Epithelial cell of proximal tubule (primary cell): ENCODE data around the gene RICTOR. TPM values are rescaled to one million over a fixed set of nuclear protein-coding genes. Genes with fewer than 3 reads are reported as not detected.

Experiments
- DNase-seq: peaks from one replicate; pipeline ENCODE4 v3.0.0-alpha.2; 2011; ENCODE audit warnings: low read depth
- H3K4me3 ChIP-seq: 2 replicates; pipeline ENCODE4 v1.5.1; 2011; ENCODE audit warnings: low read depth, mild to moderate bottlenecking, low read length
- total RNA-seq: library from RNA; depleted of rRNA; stranded (reverse); fragments of >200 nt; gene quantifications from 2 replicates; pipeline ENCODE4 v1.2.3, GENCODE V29; 2015
- TF ChIP-seq, protein P1 (sequence below): conservative IDR thresholded peaks from 2 replicates; pipeline ENCODE4 v1.5.1; 2012; ENCODE audit warnings: low read depth, mild to moderate bottlenecking, low read length

RICTOR gene
- total RNA-seq, 1 donor from 2014 or later = 13.8 TPM

DNA sequence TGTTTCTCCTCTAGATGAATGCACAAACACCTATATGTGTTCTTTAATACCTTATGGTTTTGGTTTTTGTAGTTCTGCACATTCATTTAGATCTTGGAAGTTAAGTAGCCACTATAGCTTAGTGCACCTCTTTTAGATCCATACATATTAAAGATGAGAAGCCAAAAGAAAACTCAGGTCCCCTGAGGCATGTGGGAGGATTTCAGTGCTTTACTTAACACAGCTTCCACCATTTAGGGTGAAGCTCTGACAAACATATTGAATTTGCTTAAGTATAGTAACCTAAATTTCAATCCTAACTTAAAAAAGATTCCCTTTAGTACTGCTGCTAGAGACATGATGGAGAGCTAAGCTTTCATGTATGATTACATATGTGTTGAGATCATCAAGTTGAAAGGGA is 25.6 kb upstream of the RICTOR start:
- DNase-seq = no peak
- TF ChIP-seq, protein P1, sequence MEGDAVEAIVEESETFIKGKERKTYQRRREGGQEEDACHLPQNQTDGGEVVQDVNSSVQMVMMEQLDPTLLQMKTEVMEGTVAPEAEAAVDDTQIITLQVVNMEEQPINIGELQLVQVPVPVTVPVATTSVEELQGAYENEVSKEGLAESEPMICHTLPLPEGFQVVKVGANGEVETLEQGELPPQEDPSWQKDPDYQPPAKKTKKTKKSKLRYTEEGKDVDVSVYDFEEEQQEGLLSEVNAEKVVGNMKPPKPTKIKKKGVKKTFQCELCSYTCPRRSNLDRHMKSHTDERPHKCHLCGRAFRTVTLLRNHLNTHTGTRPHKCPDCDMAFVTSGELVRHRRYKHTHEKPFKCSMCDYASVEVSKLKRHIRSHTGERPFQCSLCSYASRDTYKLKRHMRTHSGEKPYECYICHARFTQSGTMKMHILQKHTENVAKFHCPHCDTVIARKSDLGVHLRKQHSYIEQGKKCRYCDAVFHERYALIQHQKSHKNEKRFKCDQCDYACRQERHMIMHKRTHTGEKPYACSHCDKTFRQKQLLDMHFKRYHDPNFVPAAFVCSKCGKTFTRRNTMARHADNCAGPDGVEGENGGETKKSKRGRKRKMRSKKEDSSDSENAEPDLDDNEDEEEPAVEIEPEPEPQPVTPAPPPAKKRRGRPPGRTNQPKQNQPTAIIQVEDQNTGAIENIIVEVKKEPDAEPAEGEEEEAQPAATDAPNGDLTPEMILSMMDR = no peak
- H3K4me3 ChIP-seq = no peak overlapping the region

DNA sequence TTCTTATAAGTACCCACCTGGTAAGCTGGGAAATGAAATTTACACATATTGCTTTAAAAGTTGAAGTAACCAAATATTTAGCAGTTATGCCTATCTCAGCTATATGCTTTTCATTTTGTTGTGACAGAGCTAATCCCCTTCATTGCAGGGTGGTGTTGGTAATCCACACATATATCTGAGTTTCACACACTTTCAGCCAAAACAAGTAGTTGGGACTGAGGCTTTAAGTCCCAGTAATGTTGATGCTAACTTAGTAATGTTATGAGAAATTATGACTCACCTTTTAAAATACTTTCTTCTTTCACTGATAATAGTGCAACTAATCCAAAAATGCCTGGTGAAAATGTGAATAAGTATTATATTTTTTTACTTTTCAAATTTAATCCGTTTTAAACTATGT is 19.2 kb upstream of the RICTOR start:
- DNase-seq = no peak
- H3K4me3 ChIP-seq = no peak overlapping the region
- TF ChIP-seq, protein P1 = no peak

DNA sequence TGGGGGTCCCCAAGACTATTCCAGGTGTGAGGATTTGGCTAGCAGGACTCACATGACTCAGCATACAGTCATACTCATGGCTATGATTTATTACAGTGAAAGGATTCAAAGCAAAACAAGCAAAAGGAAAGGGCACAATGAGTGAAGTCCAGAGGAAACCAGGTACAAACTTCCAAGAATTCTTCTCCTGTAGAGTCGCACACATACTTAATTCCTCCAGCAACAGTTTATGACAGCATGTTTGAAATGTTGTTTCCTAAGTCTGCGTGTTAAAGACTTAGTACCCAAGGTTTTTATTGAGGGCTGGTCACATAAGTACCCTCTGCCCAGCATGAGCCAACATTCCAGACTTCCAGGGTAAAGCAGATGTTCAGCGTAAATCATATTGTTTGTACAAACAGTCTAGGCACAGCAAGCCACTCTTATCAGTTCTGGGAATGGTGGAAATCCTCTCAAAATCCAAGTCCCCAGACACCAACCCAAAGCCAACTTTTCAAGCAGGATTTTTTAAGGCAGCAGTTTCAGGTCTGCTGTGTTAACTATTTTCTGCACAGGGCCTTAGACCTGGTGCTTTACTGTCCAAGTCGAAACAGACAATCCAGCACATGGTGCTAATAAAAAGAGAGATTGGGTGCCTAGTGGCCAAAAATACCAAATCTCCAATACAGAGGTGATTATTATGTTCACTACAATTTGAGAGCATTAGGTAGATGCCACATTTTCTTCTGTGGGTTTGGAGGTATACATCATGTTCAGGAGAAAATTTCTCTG is 18.6 kb upstream of the RICTOR start:
- DNase-seq = no peak
- TF ChIP-seq, protein P1 = no peak
- H3K4me3 ChIP-seq = no peak overlapping the region

GRCh38 chr5:39091940-39092580 is 17.9 kb upstream of the RICTOR start:
- TF ChIP-seq, protein P1 = no peak
- H3K4me3 ChIP-seq = no peak overlapping the region
- no peak for DNase-seq

- no peak for DNase-seq
- TF ChIP-seq, protein P1 = no peak
- no peak overlapping the region for H3K4me3 ChIP-seq
These were observed 9.8 kb upstream of the RICTOR start for GRCh38 chr5:39083968-39084367.

DNA sequence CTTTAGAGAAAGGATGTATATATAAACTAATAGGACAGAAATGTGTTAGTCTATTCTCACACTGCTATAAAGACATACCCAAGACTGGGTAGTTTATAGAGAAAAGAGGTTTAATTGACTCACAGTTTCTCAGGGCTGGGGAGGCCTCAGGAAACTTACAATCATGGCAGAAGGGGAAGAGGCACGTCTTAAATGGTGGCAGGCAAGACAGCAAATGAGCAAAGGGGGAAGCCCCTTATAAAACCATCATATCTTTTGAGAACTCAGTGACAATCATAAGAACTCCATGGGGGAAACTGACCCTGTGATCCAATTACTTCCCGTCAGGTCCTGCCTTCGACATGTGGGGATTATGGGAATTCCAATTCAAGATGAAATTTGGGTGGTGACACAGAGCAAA is 8.8 kb upstream of the RICTOR start:
- TF ChIP-seq, protein P1 = no peak
- no peak overlapping the region for H3K4me3 ChIP-seq
- DNase-seq = no peak
